ENCODE results near the gene MYCBPAP. TPM values are rescaled to one million over a fixed set of nuclear protein-coding genes. Genes with fewer than 3 reads are reported as not detected.

Gene MYCBPAP
- total RNA-seq, 4 donors from 2014 or later = 0.64 to 3.7 (median 2.7) TPM; not detected in 1

- peak within 1 kb of the TSS in 3 of 4 donors; percentile 30 to 55 (median 45) for H3K4me3 ChIP-seq
- peaks cover 32% of the 10 kb centered on the region for H3K27me3 ChIP-seq
- peaks cover 9 to 31% (median 19%) of the 10 kb centered on the region in 4 donors for H3K4me1 ChIP-seq
- H3K9me3 ChIP-seq = no peaks in the 10 kb centered on the region
- DNase-seq = peak; percentile 82
- in situ Hi-C loops (cut with MboI; ENCODE audit: low pct_ligation_motif_present in 1 of 4, low pct_unique_long_range_greater_than_20kb in 1 of 4, low sequenced_read_pairs in 3 of 4) = loop anchor here in 2 of 4 donors (25.0 kb wide), 2 partner anchors 305 to 430 kb away; partner anchors contain the start of gene WFIKKN2 (in 1 of the 2)
- intact Hi-C loops (cut with DNase I; ENCODE audit: low total_unique reads) = no loop called here
- peak within 1 kb of the TSS; percentile 74 to 90 (median 80) for H3K27ac ChIP-seq
- WGBS, 2 donors (ENCODE audit: low coverage in 1 of 2) = 10% methylated on average over 14 of the region's 21 CpGs; no CpG with 5 or more reads in 1 of the 2 donors
- TF ChIP-seq EP300 (IDR thresholded peaks at IDR 0.05; ENCODE audit: low read depth) (no peak), POLR2A (IDR thresholded peaks at IDR 0.05) (peak; percentile 78), POLR2AphosphoS5 (IDR thresholded peaks at IDR 0.05) (peak; percentile 59 to 90 (median 80))
- TF ChIP-seq, protein P1, sequence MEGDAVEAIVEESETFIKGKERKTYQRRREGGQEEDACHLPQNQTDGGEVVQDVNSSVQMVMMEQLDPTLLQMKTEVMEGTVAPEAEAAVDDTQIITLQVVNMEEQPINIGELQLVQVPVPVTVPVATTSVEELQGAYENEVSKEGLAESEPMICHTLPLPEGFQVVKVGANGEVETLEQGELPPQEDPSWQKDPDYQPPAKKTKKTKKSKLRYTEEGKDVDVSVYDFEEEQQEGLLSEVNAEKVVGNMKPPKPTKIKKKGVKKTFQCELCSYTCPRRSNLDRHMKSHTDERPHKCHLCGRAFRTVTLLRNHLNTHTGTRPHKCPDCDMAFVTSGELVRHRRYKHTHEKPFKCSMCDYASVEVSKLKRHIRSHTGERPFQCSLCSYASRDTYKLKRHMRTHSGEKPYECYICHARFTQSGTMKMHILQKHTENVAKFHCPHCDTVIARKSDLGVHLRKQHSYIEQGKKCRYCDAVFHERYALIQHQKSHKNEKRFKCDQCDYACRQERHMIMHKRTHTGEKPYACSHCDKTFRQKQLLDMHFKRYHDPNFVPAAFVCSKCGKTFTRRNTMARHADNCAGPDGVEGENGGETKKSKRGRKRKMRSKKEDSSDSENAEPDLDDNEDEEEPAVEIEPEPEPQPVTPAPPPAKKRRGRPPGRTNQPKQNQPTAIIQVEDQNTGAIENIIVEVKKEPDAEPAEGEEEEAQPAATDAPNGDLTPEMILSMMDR (IDR thresholded peaks at IDR 0.05) = peak in 3 of 5 experiments; percentile 6 to 74 (median 26)
- H3K36me3 ChIP-seq = no peaks in the 10 kb centered on the region
These were observed 24.3 kb downstream of the MYCBPAP start, which contains the start of gene EPN3 for GRCh38 chr17:50532452-50533024. EPN3 (plus strand) TSS chr17:50532735; CDS start chr17:50536557, 3,822 bp downstream.

DNA sequence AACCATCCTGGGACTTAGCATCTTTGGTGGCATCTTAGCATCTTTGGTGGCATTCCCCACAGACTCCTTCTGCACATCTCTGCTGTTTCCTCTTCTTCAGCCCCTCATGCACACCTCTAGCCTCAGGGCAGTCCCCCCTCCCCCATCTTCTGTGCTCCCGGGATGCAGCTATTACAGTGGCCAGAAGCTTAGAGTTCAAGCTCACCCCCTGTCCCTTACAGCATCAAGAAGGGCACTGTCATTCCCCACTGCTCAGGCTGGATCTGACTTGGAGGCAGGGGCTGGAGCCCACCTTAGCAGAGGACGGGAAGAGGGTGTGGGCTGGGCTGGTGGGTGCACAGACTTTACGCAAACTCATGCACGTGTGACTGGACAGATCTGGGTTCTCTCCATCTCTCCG is 24.9 kb downstream of the MYCBPAP start:
- Histone ChIP-seq H3K36me3 (no peaks in the 10 kb centered on the region), H3K9me3 (no peaks in the 10 kb centered on the region), H3K27me3 (peaks cover 32% of the 10 kb centered on the region), H3K4me3 (peak overlapping the region in 3 of 4 donors; percentile 30 to 55 (median 45)), H3K4me1 (peaks cover 9 to 38% (median 25%) of the 10 kb centered on the region in 4 donors), H3K27ac (peak overlapping the region; percentile 74 to 90 (median 80))
- 20 to 31% methylated on average over 1 to 4 of the region's 5 CpGs for WGBS, 2 donors (ENCODE audit: low coverage in 1 of 2)
- DNase-seq = no peak
- intact Hi-C loops (cut with DNase I; ENCODE audit: low total_unique reads) (no loop called here), in situ Hi-C loops (cut with MboI; ENCODE audit: low pct_ligation_motif_present in 1 of 4, low pct_unique_long_range_greater_than_20kb in 1 of 4, low sequenced_read_pairs in 3 of 4) (loop anchor here in 2 of 4 donors (25.0 kb wide), 2 partner anchors 304 to 429 kb away; partner anchors contain the start of gene WFIKKN2 (in 1 of the 2))
- TF ChIP-seq EP300 (IDR thresholded peaks at IDR 0.05; ENCODE audit: low read depth) = no peak
- TF ChIP-seq, protein P1 (IDR thresholded peaks at IDR 0.05) = no peak
- no peak for TF ChIP-seq POLR2AphosphoS5 (IDR thresholded peaks at IDR 0.05)
- no peak for TF ChIP-seq POLR2A (IDR thresholded peaks at IDR 0.05)

GRCh38 chr17:50533720-50534148 is 25.5 kb downstream of the MYCBPAP start:
- Histone ChIP-seq H3K27me3 (peaks cover 32% of the 10 kb centered on the region), H3K27ac (peak overlapping the region; percentile 74 to 90 (median 80)), H3K4me3 (peak overlapping the region in 3 of 4 donors; percentile 30 to 55 (median 45)), H3K4me1 (peaks cover 9 to 41% (median 28%) of the 10 kb centered on the region in 4 donors), H3K9me3 (no peaks in the 10 kb centered on the region), H3K36me3 (no peaks in the 10 kb centered on the region)
- DNase-seq = peak; percentile 81
- in situ Hi-C loops (cut with MboI; ENCODE audit: low pct_ligation_motif_present in 1 of 4, low pct_unique_long_range_greater_than_20kb in 1 of 4, low sequenced_read_pairs in 3 of 4) (loop anchor here in 2 of 4 donors (25.0 kb wide), 2 partner anchors 304 to 429 kb away; partner anchors contain the start of gene WFIKKN2 (in 1 of the 2)), intact Hi-C loops (cut with DNase I; ENCODE audit: low total_unique reads) (no loop called here)
- TF ChIP-seq, protein P1 (IDR thresholded peaks at IDR 0.05) = no peak
- TF ChIP-seq EP300 (IDR thresholded peaks at IDR 0.05; ENCODE audit: low read depth) = no peak
- peak; percentile 24 to 52 (median 47) for TF ChIP-seq POLR2AphosphoS5 (IDR thresholded peaks at IDR 0.05)
- 0 to 7% methylated on average over 3 to 17 of the region's 17 CpGs for WGBS, 2 donors (ENCODE audit: low coverage in 1 of 2)

All from transverse colon (tissue), 4 donors.